Right lobe of liver (tissue), 6 donors: ENCODE data around the gene TSN. TPM values are rescaled to one million over a fixed set of nuclear protein-coding genes. Genes with fewer than 3 reads are reported as not detected.
A peak's percentile ranks its signal among the peaks of the same experiment; 100 is the strongest.

ENCODE experiments used
- ATAC-seq, 4 donors: fragments of 200-7000 bp; cut with Tn5 transposase; one replicate each; pipeline ENCODE4 v1.9.1; 2020; ENCODE audit warnings: mild to moderate bottlenecking in 4 of 4, moderate library complexity in 4 of 4
- DNase-seq, 3 donors: peaks; one replicate each; pipeline ENCODE4 v3.0.0-alpha.2; 2020
- H3K27ac ChIP-seq, 3 donors: fragments of 200-600 bp; one replicate each; pipeline ENCODE4 v1.8.0; 2022
- H3K27me3 ChIP-seq, 2 donors: fragments of 200-600 bp; one replicate each; pipeline ENCODE4 v1.8.0; 2022
- H3K36me3 ChIP-seq, 4 donors: fragments of 200-600 bp; sonication (generic) in 1 of 4; one replicate each; pipeline versions ENCODE4 v1.5.1 to v1.8.0; 2017 to 2022; ENCODE audit warnings: control low read depth in 1 of 4
- H3K4me1 ChIP-seq, 4 donors: fragments of 200-600 bp; sonication (generic) in 1 of 4; one replicate each; pipeline versions ENCODE4 v1.5.1 to v1.8.0; 2017 to 2022; ENCODE audit warnings: control low read depth in 1 of 4
- H3K4me3 ChIP-seq, 3 donors: fragments of 200-600 bp; one replicate each; pipeline ENCODE4 v1.8.0; 2022
- H3K9me3 ChIP-seq, 4 donors: fragments of 200-600 bp; sonication (generic) in 1 of 4; one replicate each; pipeline versions ENCODE4 v1.5.1 to v1.8.0; 2017 to 2022; ENCODE audit warnings: control low read depth in 1 of 4
- POLR2A ChIP-seq: fragments of 450-650 bp; IDR thresholded peaks from one replicate; pipeline ENCODE4 v1.6.1; 2017; ENCODE audit warnings: antibody characterized with exemption, mild to moderate bottlenecking
- WGBS: methylation state at CpG from one replicate; pipeline ENCODE4 v1.1.6; 2018; ENCODE audit warnings: low coverage, low lambda C conversion rate; ENCODE audit not compliant: insufficient coverage; ENCODE audit errors: missing lambda C conversion rate; 5-methylcytosine and 5-hydroxymethylcytosine counted together
- intact Hi-C, 2 donors: fragments of 100-400 bp; cut with DNase I; formaldehyde crosslinking; loops; one replicate each; pipeline versions ENCODE4 v1.11.2 to v1.14.1; 2022
- total RNA-seq, 6 experiments: library from RNA; depleted of rRNA in 2 of 6; stranded (reverse); fragments of >200 nt in 2 of 6; fragmentation: NEBNext Ultra II Directional in 3 of 6; extraction: Animal tissue kit (Norgen Biotek cat#: 25700) in 3 of 6; gene quantifications; one replicate each; pipeline versions ENCODE4 v1.1.0 to v1.2.4, GENCODE V29; 2016 to 2023
- TF ChIP-seq, protein P1 (sequence below), 4 donors: fragments of 200-600 bp in 3 of 4; fragments of 450-650 bp in 1 of 4; IDR thresholded peaks; one replicate each; pipeline versions ENCODE4 v1.5.1 to v1.8.0; 2016 to 2022; ENCODE audit warnings: antibody characterized with exemption in 4 of 4, mild to moderate bottlenecking in 2 of 4
- donor health status: DM: no; HTN: yes; CAD: no.
- donor health status: DM: no; HTN: no; CAD: no.
- donor health status: DM: no; HTN: no; CAD: no.
- donor health status: DM: no; HTN: yes; CAD: no.
- donor health status: DM: no; HTN: yes; CAD: no.

TSN gene
- total RNA-seq, 6 experiments from 2014 or later: 22.5 to 38.1 (median 27.5) TPM

DNA sequence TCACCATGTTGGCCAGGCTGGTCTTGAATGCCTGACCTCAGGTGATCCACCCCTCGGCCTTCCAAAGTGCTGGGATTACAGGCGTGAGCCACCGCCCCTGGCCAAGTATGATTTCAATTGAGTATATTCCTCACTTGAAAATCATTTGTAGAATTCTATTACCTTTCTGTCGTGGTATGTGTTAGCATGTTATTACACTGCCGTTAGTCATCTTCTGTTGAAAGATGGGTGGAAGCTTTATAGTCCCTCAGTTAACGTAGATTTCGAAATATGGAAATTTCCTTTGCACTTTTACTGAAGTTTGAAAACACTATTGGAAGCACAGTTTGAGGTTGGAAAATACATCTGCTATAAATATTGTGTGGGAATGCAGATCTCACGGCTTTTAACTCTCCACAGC is 33.5 kb upstream of the TSN start:
- 51% methylated on average over 6 of the region's 8 CpGs for WGBS
- ATAC-seq (no peak), DNase-seq (no peak)
- intact Hi-C loops: loop anchor here in 1 of 2 donors (10.0 kb wide), 1 partner anchor 317 kb away; no protein-coding TSS in a partner anchor
- no peaks in the 10 kb centered on the region for H3K27me3 ChIP-seq
- TF ChIP-seq, protein P1, sequence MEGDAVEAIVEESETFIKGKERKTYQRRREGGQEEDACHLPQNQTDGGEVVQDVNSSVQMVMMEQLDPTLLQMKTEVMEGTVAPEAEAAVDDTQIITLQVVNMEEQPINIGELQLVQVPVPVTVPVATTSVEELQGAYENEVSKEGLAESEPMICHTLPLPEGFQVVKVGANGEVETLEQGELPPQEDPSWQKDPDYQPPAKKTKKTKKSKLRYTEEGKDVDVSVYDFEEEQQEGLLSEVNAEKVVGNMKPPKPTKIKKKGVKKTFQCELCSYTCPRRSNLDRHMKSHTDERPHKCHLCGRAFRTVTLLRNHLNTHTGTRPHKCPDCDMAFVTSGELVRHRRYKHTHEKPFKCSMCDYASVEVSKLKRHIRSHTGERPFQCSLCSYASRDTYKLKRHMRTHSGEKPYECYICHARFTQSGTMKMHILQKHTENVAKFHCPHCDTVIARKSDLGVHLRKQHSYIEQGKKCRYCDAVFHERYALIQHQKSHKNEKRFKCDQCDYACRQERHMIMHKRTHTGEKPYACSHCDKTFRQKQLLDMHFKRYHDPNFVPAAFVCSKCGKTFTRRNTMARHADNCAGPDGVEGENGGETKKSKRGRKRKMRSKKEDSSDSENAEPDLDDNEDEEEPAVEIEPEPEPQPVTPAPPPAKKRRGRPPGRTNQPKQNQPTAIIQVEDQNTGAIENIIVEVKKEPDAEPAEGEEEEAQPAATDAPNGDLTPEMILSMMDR (IDR thresholded peaks at IDR 0.05): no peak
- no peak for TF ChIP-seq POLR2A
- peaks cover 0 to under 1% (median under 1%) of the 10 kb centered on the region in 4 donors for H3K4me1 ChIP-seq
- peaks cover 0 to 4% (median under 1%) of the 10 kb centered on the region in 4 donors for H3K36me3 ChIP-seq
- no peaks in the 10 kb centered on the region for H3K9me3 ChIP-seq
- H3K4me3 ChIP-seq: no peak overlapping the region
- no peak overlapping the region for H3K27ac ChIP-seq

DNA sequence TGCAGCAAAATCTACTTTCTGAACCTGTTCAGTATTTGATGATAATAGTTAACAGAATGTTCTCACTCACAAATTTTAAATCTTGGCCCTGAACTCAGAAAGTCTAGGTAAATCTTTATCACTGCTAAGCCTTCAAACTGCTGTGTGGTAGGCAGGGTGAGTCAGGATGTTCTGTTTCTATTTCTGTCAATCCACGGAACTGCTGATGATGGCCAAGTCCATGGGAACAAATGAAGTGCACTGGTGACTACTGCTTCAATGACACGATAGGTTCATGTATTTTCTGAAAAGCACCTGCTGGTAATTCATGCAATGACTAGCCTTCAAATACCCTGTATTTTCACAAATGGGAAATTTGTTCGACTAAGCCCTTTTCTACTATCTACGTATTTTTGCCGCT is 33.0 kb upstream of the TSN start:
- peak in 1 of 4 donors; percentile 52 for ATAC-seq
- intact Hi-C loops: loop anchor here in 1 of 2 donors (10.0 kb wide), 1 partner anchor 318 kb away; no protein-coding TSS in a partner anchor
- H3K4me1 ChIP-seq: no peaks in the 10 kb centered on the region
- peaks cover 0 to 9% (median 2%) of the 10 kb centered on the region in 4 donors for H3K36me3 ChIP-seq
- WGBS: 70% methylated on average over 5 of the region's 5 CpGs
- H3K9me3 ChIP-seq: no peaks in the 10 kb centered on the region
- TF ChIP-seq, protein P1 (IDR thresholded peaks at IDR 0.05): no peak
- TF ChIP-seq POLR2A: no peak
- H3K27me3 ChIP-seq: no peaks in the 10 kb centered on the region
- H3K27ac ChIP-seq: no peak overlapping the region
- no peak overlapping the region for H3K4me3 ChIP-seq
- DNase-seq: no peak

DNA sequence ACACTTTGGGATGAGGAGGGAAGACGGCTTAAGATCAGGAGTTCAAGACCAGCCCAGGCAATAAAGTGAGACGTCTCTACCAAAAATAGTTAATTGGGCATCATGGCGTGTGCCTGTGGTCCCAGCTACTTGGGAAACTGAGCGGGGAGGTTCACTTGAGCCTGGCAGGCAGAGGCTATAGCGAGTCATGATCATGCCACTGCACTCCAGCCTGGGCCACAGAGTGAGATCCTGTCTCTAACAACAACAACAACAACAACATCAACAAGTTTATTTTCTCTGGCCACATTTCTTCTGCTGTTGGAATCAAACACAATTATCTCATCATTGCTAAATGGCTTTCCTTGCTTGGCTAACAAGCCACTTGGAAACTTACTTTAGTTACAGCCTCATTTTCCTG is 32.1 kb upstream of the TSN start:
- no peak for TF ChIP-seq POLR2A
- TF ChIP-seq, protein P1 (IDR thresholded peaks at IDR 0.05): no peak
- no peak overlapping the region for H3K27ac ChIP-seq
- peak in 1 of 3 donors; percentile 10 for DNase-seq
- H3K4me3 ChIP-seq: no peak overlapping the region
- no peak for ATAC-seq
- H3K9me3 ChIP-seq: no peaks in the 10 kb centered on the region
- H3K36me3 ChIP-seq: peaks cover 0 to 18% (median 4%) of the 10 kb centered on the region in 4 donors
- H3K4me1 ChIP-seq: no peaks in the 10 kb centered on the region
- H3K27me3 ChIP-seq: no peaks in the 10 kb centered on the region
- intact Hi-C loops: loop anchor here in 1 of 2 donors (10.0 kb wide), 1 partner anchor 319 kb away; no protein-coding TSS in a partner anchor
- 82% methylated on average over 3 of the region's 5 CpGs for WGBS

DNA sequence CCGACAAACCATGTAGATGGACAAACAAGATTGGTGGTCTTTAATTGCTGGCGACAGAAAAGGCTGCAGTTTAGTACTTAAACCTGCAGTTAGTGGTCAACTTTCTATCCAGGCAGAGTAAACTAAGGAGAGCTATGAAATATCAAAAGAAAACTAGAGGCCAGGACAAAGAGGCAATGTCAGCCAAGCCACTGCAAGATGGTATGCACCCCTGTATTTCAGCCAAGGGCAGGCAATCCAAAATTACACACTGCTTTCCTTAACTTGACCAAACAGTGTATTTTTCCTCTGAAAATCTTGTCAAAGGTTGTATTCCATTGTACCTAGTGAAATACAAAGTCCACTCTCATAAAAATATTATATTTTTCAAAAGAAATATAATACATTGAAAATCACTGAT is 28.1 kb upstream of the TSN start:
- Histone ChIP-seq H3K4me3 (no peak overlapping the region), H3K9me3 (no peaks in the 10 kb centered on the region), H3K27me3 (no peaks in the 10 kb centered on the region), H3K4me1 (no peaks in the 10 kb centered on the region), H3K27ac (no peak overlapping the region), H3K36me3 (peaks cover 3 to 57% (median 11%) of the 10 kb centered on the region in 4 donors)
- no peak for ATAC-seq
- no peak for TF ChIP-seq POLR2A
- TF ChIP-seq, protein P1 (IDR thresholded peaks at IDR 0.05): no peak
- WGBS: 93% methylated on average over 2 of the region's 2 CpGs
- intact Hi-C loops: loop anchor here in 1 of 2 donors (10.0 kb wide), 1 partner anchor 323 kb away; no protein-coding TSS in a partner anchor
- no peak for DNase-seq
